Measurements from ENCODE around the gene HSPA12B. TPM values are rescaled to one million over a fixed set of nuclear protein-coding genes. Genes with fewer than 3 reads are reported as not detected.

HSPA12B gene
- total and polyA plus RNA-seq, 11 donors, result 10.4 to 35.7 (median 14.3) TPM

DNA sequence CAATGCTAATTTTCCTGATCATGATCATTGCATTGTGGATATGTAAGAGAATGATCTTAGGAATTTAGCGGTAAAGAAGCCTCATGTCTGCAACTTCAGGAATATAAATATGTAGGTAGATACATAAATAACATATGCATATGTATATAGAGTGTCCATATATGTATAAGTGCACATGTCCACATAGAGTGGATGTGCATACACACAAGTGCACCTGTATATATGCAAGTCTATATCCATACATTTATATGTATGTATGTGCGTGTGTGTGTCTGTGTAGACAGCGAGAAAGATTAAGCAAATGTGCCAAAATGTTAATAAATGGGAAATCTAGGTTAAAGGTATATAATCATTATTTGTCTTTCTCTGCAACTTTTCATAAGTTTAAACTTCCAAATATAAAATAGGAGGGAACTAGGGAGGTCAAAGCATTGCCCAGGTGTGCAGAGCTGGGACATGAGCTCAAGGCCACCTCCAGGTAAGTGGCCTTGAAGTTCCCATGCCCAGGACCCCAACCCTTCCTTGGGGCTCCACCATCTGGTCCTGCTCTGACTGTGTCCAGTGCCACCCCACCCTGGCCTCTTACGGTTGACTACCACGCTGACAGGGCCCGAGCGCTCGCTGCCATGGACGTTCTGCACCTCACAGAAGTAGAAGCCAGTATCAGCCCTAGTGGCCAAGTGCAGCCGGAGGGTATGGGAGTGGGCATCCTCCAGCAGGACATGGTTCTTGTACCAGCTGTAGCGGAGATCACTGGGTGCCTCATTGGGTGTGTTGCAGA is 29.7 kb upstream of the HSPA12B start:
- H3K36me3 ChIP-seq, result peaks cover 0 to 51% (median 0%) of the 10 kb centered on the region in 9 donors
- H3K27me3 ChIP-seq, result no peaks in the 10 kb centered on the region
- ATAC-seq (no peak), DNase-seq (peak in 1 of 5 donors; percentile 38)
- H3K9me3 ChIP-seq, result no peaks in the 10 kb centered on the region
- no peak overlapping the region for H3K4me3 ChIP-seq
- peaks cover 0 to 5% (median 0%) of the 10 kb centered on the region in 12 donors for H3K4me1 ChIP-seq
- intact Hi-C loops (cut with DNase I), result loop anchor here in 1 of 10 donors (10.0 kb wide), 1 partner anchor 138 kb away; no protein-coding TSS in a partner anchor
- no peak overlapping the region for H3K27ac ChIP-seq
- 90 to 95% (median 94%) methylated on average over 10 to 11 of the region's 11 CpGs for WGBS, 4 donors
- TF ChIP-seq POLR2A (IDR thresholded peaks at IDR 0.05), result no peak
- TF ChIP-seq, protein P1, sequence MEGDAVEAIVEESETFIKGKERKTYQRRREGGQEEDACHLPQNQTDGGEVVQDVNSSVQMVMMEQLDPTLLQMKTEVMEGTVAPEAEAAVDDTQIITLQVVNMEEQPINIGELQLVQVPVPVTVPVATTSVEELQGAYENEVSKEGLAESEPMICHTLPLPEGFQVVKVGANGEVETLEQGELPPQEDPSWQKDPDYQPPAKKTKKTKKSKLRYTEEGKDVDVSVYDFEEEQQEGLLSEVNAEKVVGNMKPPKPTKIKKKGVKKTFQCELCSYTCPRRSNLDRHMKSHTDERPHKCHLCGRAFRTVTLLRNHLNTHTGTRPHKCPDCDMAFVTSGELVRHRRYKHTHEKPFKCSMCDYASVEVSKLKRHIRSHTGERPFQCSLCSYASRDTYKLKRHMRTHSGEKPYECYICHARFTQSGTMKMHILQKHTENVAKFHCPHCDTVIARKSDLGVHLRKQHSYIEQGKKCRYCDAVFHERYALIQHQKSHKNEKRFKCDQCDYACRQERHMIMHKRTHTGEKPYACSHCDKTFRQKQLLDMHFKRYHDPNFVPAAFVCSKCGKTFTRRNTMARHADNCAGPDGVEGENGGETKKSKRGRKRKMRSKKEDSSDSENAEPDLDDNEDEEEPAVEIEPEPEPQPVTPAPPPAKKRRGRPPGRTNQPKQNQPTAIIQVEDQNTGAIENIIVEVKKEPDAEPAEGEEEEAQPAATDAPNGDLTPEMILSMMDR (IDR thresholded peaks at IDR 0.05), result no peak

DNA sequence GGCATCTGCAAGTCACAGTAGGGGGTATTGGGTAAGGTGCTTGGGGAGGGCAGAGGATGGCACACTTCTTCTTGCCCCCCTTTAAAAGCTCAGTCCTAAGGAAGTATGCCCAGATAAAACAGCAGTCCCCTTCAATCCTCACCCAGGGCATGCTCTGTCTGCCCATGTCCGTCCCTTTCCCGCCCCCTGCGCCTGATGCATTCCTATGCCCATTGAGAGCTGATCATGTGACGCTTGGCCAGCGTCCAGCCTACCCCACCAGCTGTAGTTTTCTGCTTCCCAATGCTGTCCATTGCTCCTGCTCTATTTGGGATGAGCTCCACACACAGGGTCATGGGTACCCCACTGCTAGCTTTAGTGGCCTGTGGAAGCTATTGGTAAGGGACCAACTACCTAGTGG is 28.4 kb upstream of the HSPA12B start:
- no peak overlapping the region for H3K27ac ChIP-seq
- H3K9me3 ChIP-seq, result no peaks in the 10 kb centered on the region
- peaks cover 0 to 44% (median 0%) of the 10 kb centered on the region in 9 donors for H3K36me3 ChIP-seq
- TF ChIP-seq, protein P1 (IDR thresholded peaks at IDR 0.05), result no peak
- no peak for TF ChIP-seq POLR2A (IDR thresholded peaks at IDR 0.05)
- no peaks in the 10 kb centered on the region for H3K27me3 ChIP-seq
- H3K4me3 ChIP-seq, result no peak overlapping the region
- intact Hi-C loops (cut with DNase I), result loop anchor here in 1 of 10 donors (10.0 kb wide), 1 partner anchor 139 kb away; no protein-coding TSS in a partner anchor
- 56 to 73% (median 66%) methylated on average over 5 of the region's 5 CpGs for WGBS, 4 donors
- ATAC-seq (no peak), DNase-seq (peak in 1 of 5 donors; percentile 42)
- H3K4me1 ChIP-seq, result peaks cover 0 to 5% (median 0%) of the 10 kb centered on the region in 12 donors

DNA sequence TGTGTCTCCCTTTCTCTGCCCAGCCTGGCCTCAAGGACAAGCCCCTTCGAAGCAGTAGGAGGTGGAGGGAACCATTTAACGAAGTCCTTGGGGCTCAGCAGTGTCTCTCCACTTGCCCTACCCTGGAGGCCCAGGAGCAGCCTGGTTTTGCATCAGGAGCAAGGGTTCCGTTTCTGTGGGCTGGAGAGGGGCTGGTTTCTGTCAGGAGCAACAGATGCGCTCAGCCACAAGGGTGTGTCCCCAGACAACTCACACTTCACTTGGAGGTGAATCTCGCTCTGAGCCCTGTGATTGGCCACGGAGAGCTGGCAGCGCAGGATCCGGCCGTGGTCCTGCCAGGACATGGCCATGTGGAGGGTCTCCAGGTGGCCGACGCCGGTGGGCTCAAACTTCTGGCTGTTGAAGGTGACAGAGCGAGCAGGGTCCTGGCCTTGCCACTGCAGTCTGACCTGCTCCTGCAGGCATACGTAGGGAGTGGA is 27.0 kb upstream of the HSPA12B start:
- DNase-seq, result peak in 1 of 5 donors; percentile 47
- TF ChIP-seq, protein P1 (IDR thresholded peaks at IDR 0.05), result no peak
- TF ChIP-seq POLR2A (IDR thresholded peaks at IDR 0.05), result no peak

More for the DNA sequence above, 27.0 kb upstream of the HSPA12B start:
- 80 to 93% (median 88%) methylated on average over 6 to 14 of the region's 14 CpGs for WGBS, 4 donors
- Histone ChIP-seq H3K4me1 (peaks cover 0 to 12% (median 6%) of the 10 kb centered on the region in 12 donors), H3K36me3 (peaks cover 0 to 44% (median 0%) of the 10 kb centered on the region in 9 donors), H3K9me3 (no peaks in the 10 kb centered on the region), H3K27me3 (no peaks in the 10 kb centered on the region), H3K27ac (no peak overlapping the region), H3K4me3 (no peak overlapping the region)
- intact Hi-C loops (cut with DNase I), result loop anchor here in 1 of 10 donors (10.0 kb wide), 1 partner anchor 141 kb away; no protein-coding TSS in a partner anchor
- no peak for ATAC-seq

All from heart left ventricle (tissue), 16 donors.